Left ventricle myocardium superior (tissue), 1 donor: ENCODE results near the gene MAP3K2. TPM values are rescaled to one million over a fixed set of nuclear protein-coding genes. Genes with fewer than 3 reads are reported as not detected.

Experiments used
- ATAC-seq: fragments of 200-7000 bp; cut with Tn5 transposase; one replicate; pipeline ENCODE4 v1.9.1; 2020; ENCODE audit warnings: mild to moderate bottlenecking, moderate library complexity
- DNase-seq: peaks from one replicate; pipeline ENCODE4 v3.0.0-alpha.2; 2020
- intact Hi-C: fragments of 100-400 bp; cut with micrococcal nuclease; formaldehyde crosslinking; loops from one replicate; pipeline ENCODE4 v1.11.0; 2022
- microRNA-seq: library from miRNA; unstranded; fragments of <30 nt; microRNA quantifications from one replicate; pipeline ENCODE4 v1.2.0, GENCODE V29; 2020; ENCODE audit warnings: borderline number of aligned reads
- total RNA-seq: library from RNA; stranded (reverse); fragmentation: NEBNext Ultra II Directional; extraction: Animal tissue kit (Norgen Biotek cat#: 25700); gene quantifications from one replicate; pipeline ENCODE4 v1.2.1, GENCODE V29; 2021
- donor health status: DM: no; HTN: yes; CAD: no; lungs with severe emphysema.

Gene MAP3K2
- total RNA-seq, 1 donor from 2014 or later, result 24.9 TPM

- ATAC-seq, result no peak
These were observed 110.7 kb downstream of the MAP3K2 start for GRCh38 chr2:127277028-127277427.

DNA sequence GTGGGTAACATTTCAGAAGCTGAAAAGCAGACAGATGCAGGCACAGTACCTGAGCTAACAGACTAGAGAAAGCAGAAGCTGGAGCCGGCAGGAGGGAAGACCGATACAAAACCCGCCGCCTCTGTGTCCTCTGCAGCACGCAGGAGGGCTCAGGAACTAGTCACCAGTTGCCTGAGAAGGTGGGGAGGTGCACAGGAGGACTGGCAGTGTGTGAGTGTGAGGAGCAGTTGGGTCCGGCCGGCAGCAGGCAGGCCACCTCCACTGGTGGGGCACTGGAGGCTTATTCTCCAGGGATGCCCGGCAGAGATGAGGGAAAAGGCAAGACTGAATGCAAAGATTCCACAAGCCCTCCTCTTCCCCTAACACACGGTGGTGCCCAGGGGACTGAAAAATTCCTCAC lies 112.0 kb downstream of the MAP3K2 start:
- intact Hi-C loops, result no loop called here
- ATAC-seq, result no peak
- DNase-seq, result no peak

More at GRCh38 chr2:127277028-127277427, 110.7 kb downstream of the MAP3K2 start:
- intact Hi-C loops, result no loop called here
- DNase-seq, result no peak

DNA sequence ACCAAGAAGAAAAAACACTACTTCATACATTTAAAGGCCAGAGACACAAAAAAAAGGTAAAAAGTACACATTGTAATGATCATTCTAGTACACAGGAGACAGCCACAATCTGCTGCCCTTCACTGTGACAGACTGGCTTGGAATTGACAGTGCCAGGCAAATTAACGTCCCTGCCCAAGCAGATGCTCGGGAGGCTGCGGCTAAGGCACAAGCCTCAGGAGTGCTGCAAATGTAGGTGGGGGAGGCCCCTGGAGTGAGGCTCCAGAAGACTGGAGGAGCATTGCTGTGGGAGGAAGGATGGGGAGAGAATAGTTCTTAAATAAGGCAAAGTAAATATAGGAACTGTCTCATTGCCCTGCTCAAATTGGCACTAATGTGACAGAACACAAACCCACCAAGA lies 112.4 kb downstream of the MAP3K2 start:
- no peak for DNase-seq
- no peak for ATAC-seq
- intact Hi-C loops, result no loop called here

DNA sequence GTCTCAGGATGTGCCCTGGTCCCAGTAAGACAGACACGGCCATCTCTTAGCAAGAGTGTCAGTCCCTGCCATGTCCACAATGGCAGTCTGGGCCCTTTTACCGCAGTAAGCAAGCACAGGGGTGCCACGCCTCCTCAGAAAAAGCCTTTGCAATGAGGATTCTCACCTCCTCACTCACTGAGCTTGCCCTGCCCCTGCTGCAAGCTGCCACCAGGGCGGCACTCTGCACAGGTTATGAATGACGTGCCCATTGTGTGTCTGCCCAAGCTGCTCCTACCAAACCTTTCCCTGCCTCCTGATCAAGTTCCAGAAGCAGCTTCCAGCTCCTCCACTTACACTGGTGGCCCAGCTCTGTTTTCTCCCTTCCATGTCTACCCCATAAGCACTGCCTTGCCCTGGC lies 117.1 kb downstream of the MAP3K2 start:
- ATAC-seq (no peak), DNase-seq (no peak)
- intact Hi-C loops, result no loop called here

DNA sequence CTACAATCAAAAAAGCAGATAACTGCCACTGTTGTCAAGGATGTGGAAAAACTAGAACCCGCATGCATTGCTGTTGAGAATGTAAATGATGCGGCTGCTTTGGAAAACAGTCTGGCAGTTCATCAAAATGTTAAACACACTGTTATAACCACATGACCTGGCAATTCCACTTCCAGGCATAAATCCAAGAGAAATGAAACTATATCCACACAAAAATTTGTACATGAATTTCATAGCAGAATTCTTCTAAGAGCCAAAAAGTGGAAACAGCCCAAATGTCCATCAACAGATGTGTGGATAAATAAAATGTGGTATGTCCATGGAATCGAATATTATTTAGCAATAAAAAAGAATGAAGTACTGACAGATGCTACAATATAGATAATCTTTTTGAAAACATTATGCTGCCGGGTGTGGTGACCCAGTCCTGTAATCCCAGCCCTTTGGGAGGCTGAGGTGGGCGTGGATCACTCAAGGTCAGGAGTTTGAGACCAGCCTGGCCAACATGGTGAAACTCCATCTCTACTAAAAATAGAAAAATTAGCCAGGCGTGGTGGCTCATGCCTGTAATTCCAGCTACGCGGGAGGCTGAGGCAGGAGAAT lies 125.9 kb downstream of the MAP3K2 start:
- DNase-seq, result no peak
- intact Hi-C loops, result no loop called here
- no peak for ATAC-seq

DNA sequence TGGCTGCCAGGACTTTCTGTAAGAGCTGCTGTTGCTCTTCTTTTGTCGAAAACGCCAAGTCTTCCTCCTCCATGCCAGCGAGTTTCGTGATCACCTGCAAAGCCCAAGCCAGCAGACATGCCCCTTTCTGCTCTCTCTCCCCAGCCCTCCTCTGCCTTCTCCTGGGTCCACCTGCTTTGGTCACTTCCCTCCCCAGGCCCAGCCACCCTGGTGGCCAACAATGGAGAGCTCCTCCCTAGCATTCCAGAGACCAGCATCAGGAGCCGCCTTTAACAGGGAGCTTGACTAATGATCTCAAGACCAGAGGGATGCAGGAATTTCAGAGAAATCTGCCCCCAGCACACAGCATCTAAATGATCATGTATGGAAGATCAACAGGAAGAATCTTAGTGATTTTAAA lies 128.4 kb downstream of the MAP3K2 start:
- intact Hi-C loops, result no loop called here
- DNase-seq (no peak), ATAC-seq (no peak)

- ATAC-seq (no peak), DNase-seq (no peak)
- intact Hi-C loops, result no loop called here
These were observed 130.9 kb downstream of the MAP3K2 start for GRCh38 chr2:127256866-127257265.

- DNase-seq (no peak), ATAC-seq (no peak)
- intact Hi-C loops, result no loop called here
These were observed 131.4 kb downstream of the MAP3K2 start for GRCh38 chr2:127256381-127256780.

DNA sequence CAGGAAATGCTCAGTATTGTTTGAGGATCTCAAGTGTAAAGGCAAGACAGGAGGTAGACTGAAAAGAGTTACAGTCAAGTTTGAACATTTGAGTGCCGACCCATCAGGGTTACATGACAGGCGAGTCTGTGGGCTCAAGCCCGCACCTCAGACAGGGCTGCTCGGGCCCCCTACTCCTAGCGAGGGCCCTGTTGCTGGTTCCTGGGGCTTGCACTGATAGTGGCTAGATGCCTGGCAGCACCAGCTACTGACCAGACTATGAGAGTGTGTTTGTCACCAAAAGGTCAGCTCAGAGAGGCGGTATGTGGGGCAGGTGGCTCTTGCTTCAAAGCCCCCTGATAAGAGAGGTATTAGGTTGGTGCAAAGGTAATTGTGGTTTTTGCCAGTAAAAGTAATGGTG lies 132.1 kb downstream of the MAP3K2 start:
- intact Hi-C loops, result no loop called here
- ATAC-seq (no peak), DNase-seq (no peak)

DNA sequence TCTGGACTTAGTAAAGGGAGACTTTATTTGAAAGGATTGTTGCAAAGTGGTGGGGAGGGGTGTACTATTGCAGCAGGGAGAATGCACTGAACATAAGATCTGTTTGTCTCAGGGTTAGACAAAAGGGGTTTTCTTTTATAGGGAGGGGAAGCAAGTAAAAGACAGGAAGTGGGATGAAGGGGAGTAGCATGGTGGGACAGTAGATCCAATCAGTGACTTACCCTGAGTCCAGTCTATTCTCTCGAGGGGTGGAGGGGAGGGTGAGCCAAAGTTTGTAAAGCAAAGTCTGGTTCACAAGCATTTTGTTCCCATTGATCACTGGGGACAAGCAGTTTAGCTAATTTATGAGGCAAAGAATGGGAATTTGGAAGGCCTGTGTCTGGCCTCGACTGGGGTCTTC lies 132.6 kb downstream of the MAP3K2 start:
- ATAC-seq (peak; percentile 27), DNase-seq (no peak)
- intact Hi-C loops, result no loop called here

GRCh38 chr2:127254386-127254981 lies 133.3 kb downstream of the MAP3K2 start:
- DNase-seq, result no peak
- intact Hi-C loops, result no loop called here
- ATAC-seq, result no peak

Small RNA genes lying within 50 kb of the gene (microRNA-seq; reads per million reads assigned to microRNA genes)
- gene MIR4783, result not detected

Other genes starting within 250 kb of the MAP3K2 start
- gene CYP27C1, start 167.7 kb downstream of the MAP3K2 start, total RNA-seq, result 0.10 TPM
- 23.8 TPM for gene ERCC3, start 93.8 kb downstream of the MAP3K2 start, total RNA-seq
- gene PROC, start 30.5 kb upstream of the MAP3K2 start, total RNA-seq, result not detected
- 58.1 TPM for gene IWS1, start 138.5 kb upstream of the MAP3K2 start, total RNA-seq
- 0.42 TPM for gene MYO7B, start 147.7 kb upstream of the MAP3K2 start, total RNA-seq